BJ (cell line): ENCODE data around the gene SPOP. TPM values are rescaled to one million over a fixed set of nuclear protein-coding genes. Genes with fewer than 3 reads are reported as not detected.
A peak's percentile ranks its signal among the peaks of the same experiment; 100 is the strongest.
"Not testable (repeated sequence)": the region's sequence is repeated elsewhere in the genome, so short reads cannot be mapped to it uniquely, and the experiment has no call there.

Source experiments
- CTCF ChIA-PET: fragments of 350-600 bp; formaldehyde crosslinking; extraction: SDS; loops from one replicate; lab custom pipeline; 2021; ENCODE audit warnings: antibody characterized with exemption, inconsistent platforms; lab: Yijun Ruan, JAX
- POLR2A ChIA-PET: fragments of 300-600 bp; sonication (Branson Sonifier 250); formaldehyde crosslinking; extraction: SDS; loops from one replicate; lab custom pipeline; 2021; ENCODE audit warnings: antibody characterized with exemption; lab: Charles Lee
- DNase-seq: peaks from one replicate; pipeline ENCODE4 v3.0.0-alpha.2; 2011; ENCODE audit warnings: low read depth
- H3K27me3 ChIP-seq: 2 replicates; pipeline ENCODE4 v1.6.0; 2011; ENCODE audit warnings: low read length; ENCODE audit not compliant: control insufficient read depth, insufficient read depth
- H3K36me3 ChIP-seq: 2 replicates; pipeline ENCODE4 v1.5.1; 2011; ENCODE audit warnings: low read length; ENCODE audit not compliant: control insufficient read depth, insufficient read depth
- H3K4me3 ChIP-seq: 2 replicates; pipeline ENCODE4 v1.5.1; 2011; ENCODE audit warnings: low read depth, mild to moderate bottlenecking, control low read depth, low read length
- CTCF ChIP-seq: IDR thresholded peaks from 2 replicates; pipeline ENCODE4 v1.5.1; 2011; ENCODE audit warnings: low read depth, mild to moderate bottlenecking, control low read depth, inconsistent platforms, low read length, moderate library complexity; ENCODE audit not compliant: insufficient read depth
- polyA minus RNA-seq: library from RNA; depleted of rRNA, polyadenylated mRNA; stranded (reverse); fragments of >200 nt; gene quantifications from 2 replicates; pipeline ENCODE4 v1.2.3, GENCODE V29; 2011; rRNA and poly(A)+ RNA removed
- polyA plus RNA-seq: library from polyadenylated mRNA; depleted of rRNA; stranded (reverse); fragments of >200 nt; gene quantifications from 2 replicates; pipeline ENCODE4 v1.2.3, GENCODE V29; 2011; rRNA removed

The SPOP gene
- 86.4 and 136 TPM in 2 replicates for polyA plus RNA-seq
- polyA minus RNA-seq = 85.6 and 128 TPM in 2 replicates

- Histone ChIP-seq H3K4me3 (peak within 1 kb of the TSS; percentile 95), H3K36me3 (no peaks in the 10 kb centered on the region), H3K27me3 (0 out of 2 replicates have a peak, but pooled peaks cover 2% of the 10 kb centered on the region)
- peak; percentile 93 for DNase-seq
- no peak for TF ChIP-seq CTCF
- POLR2A ChIA-PET = no interaction called here
- CTCF ChIA-PET = interaction anchor here (1.7 to 3.8 kb wide), 2 partner anchors 11 to 102 kb away, joined by 8 to 15 read pairs; partner anchors contain the start of gene NXPH3
These were observed at the start of gene SPOP for GRCh38 chr17:49677933-49678847. SPOP (minus strand) TSS chr17:49678097; CDS start chr17:49622810, 55,287 bp downstream.

DNA sequence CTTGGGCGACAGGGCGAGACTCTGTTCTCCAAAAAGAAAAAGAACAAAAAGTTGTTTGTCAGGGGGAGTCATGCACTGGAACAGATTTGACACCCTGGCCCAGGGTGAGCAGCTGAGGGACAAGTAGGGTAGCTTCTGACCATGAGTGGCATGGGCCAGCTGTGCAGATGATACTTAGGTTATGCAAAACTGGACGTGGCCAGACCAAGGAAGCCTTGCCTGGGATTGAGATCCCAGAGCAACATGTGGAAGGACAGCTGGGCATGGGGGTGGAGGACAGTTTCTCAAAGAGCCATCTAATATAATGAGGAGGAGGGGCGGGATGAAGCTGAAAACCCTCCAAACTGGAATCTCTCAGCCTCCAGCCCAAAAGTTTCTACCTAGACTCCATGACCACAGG is 49.5 kb upstream of the SPOP start:
- CTCF ChIA-PET = interaction anchor here (0.6 to 1.0 kb wide), 2 partner anchors 19 to 269 kb away, joined by 3 to 4 read pairs; partner anchors contain the start of gene SLC35B1
- Histone ChIP-seq H3K4me3 (no peak overlapping the region), H3K27me3 (no peaks in the 10 kb centered on the region), H3K36me3 (no peaks in the 10 kb centered on the region)
- POLR2A ChIA-PET = no interaction called here
- no peak for DNase-seq
- no peak for TF ChIP-seq CTCF

- no peak overlapping the region for H3K4me3 ChIP-seq
- DNase-seq = no peak
- no peaks in the 10 kb centered on the region for H3K36me3 ChIP-seq
- ChIA-PET POLR2A (no interaction called here), CTCF (no interaction called here)
- TF ChIP-seq CTCF = no peak
- no peaks in the 10 kb centered on the region for H3K27me3 ChIP-seq
These were observed 47.7 kb upstream of the SPOP start for GRCh38 chr17:49725452-49726130.

- H3K4me3 ChIP-seq, H3K36me3 ChIP-seq, DNase-seq, POLR2A ChIA-PET, H3K27me3 ChIP-seq: not testable (repeated sequence)
- CTCF ChIA-PET = interaction anchor here (0.5 to 1.7 kb wide), 2 partner anchors 17 to 28 kb away, joined by 3 to 5 read pairs; partner anchors contain the start of gene SLC35B1
These were observed 46.7 kb upstream of the SPOP start for GRCh38 chr17:49724552-49724951.

DNA sequence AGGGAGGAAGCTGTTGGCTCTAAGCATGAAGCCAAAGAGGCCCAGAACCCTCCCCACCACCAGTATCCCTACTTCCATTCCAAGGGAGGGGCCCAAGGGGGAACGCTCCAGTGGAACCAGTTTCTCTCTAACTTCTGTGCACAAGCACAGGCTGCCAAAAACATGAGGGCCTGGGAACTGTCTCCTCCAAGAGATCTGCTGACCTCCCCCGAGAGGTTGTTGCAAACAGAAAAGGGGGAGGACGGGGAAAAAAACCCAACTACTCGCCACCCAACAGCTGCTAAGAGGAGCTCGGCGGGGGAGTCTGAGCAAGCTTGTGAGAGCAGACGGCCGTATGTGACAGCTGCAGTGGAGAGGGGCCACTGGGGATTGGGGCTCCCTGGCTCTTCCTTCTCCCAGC is 45.5 kb upstream of the SPOP start:
- H3K36me3 ChIP-seq = peaks cover 2% of the 10 kb centered on the region
- no peak for TF ChIP-seq CTCF
- POLR2A ChIA-PET = no interaction called here
- no peak overlapping the region for H3K4me3 ChIP-seq
- no peak for DNase-seq
- CTCF ChIA-PET = interaction anchor here (1.7 kb wide), 1 partner anchor 15 kb away, joined by 5 read pairs; the partner anchor contains the start of gene SLC35B1
- no peaks in the 10 kb centered on the region for H3K27me3 ChIP-seq
